GM06990 (cell line): ENCODE data around the gene VSTM4.
A peak's percentile ranks its signal among the peaks of the same experiment; 100 is the strongest.

Experiments
- DNase-seq: peaks from one replicate; pipeline ENCODE4 v3.0.0-alpha.2; 2011; ENCODE audit not compliant: insufficient read length; ENCODE audit errors: extremely low read depth
- H3K27me3 ChIP-seq: replicated peaks from 2 replicates; pipeline ENCODE4 v1.6.0; 2011; ENCODE audit warnings: low read length; ENCODE audit not compliant: control insufficient read depth, insufficient read depth
- H3K36me3 ChIP-seq: 2 replicates; pipeline ENCODE4 v1.5.1; 2011; ENCODE audit warnings: low read length; ENCODE audit not compliant: control insufficient read depth, insufficient read depth
- H3K4me3 ChIP-seq: replicated peaks from 2 replicates; pipeline ENCODE4 v1.5.1; 2011; ENCODE audit warnings: low read depth, mild to moderate bottlenecking, control low read depth, low read length
- TF ChIP-seq, protein P1 (sequence below): IDR thresholded peaks from 2 replicates; pipeline ENCODE4 v1.5.1; 2011; ENCODE audit warnings: low read length, control low read depth, mild to moderate bottlenecking, inconsistent platforms; ENCODE audit not compliant: insufficient read depth, poor library complexity, severe bottlenecking

Gene VSTM4

DNA sequence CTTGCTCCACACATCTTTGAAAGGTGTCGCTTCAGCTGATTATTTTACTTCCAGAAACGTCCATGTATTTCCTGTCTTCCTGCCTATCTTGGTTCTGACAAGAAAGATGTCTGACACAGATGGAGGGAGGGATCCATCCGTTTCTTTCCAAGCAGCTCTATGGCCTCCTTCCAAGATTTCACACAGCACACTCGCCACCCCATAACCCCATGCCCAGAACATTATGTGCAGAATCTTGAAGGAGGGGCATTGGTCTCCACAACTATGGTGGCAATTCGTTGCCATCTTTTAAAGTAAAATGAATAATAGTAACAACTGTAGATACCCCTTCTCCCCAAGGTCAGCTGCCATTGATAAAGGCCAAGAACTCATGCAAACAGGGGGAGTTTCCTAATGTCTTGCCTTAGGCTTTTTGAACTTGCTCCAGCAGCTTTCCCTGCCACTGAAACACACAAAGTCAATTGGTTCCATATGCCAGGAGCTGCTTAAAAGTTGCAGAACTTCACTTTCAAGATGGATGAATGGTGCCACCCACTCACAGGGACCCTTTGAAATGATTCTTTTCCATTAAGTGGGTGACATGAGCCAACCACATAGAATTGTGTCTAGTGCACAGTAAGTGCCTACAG is 60.0 kb downstream of the VSTM4 start:
- DNase-seq, result no peak
- no peaks in the 10 kb centered on the region for H3K27me3 ChIP-seq
- H3K36me3 ChIP-seq, result no peaks in the 10 kb centered on the region

GRCh38 chr10:49054753-49055152 is 60.6 kb downstream of the VSTM4 start:
- Histone ChIP-seq H3K27me3 (no peaks in the 10 kb centered on the region), H3K4me3 (no peak overlapping the region), H3K36me3 (no peaks in the 10 kb centered on the region)
- DNase-seq, result no peak
- TF ChIP-seq, protein P1, sequence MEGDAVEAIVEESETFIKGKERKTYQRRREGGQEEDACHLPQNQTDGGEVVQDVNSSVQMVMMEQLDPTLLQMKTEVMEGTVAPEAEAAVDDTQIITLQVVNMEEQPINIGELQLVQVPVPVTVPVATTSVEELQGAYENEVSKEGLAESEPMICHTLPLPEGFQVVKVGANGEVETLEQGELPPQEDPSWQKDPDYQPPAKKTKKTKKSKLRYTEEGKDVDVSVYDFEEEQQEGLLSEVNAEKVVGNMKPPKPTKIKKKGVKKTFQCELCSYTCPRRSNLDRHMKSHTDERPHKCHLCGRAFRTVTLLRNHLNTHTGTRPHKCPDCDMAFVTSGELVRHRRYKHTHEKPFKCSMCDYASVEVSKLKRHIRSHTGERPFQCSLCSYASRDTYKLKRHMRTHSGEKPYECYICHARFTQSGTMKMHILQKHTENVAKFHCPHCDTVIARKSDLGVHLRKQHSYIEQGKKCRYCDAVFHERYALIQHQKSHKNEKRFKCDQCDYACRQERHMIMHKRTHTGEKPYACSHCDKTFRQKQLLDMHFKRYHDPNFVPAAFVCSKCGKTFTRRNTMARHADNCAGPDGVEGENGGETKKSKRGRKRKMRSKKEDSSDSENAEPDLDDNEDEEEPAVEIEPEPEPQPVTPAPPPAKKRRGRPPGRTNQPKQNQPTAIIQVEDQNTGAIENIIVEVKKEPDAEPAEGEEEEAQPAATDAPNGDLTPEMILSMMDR, result no peak

More for the DNA sequence above, 60.0 kb downstream of the VSTM4 start:
- TF ChIP-seq, protein P1, result no peak
- H3K4me3 ChIP-seq, result no peak overlapping the region

DNA sequence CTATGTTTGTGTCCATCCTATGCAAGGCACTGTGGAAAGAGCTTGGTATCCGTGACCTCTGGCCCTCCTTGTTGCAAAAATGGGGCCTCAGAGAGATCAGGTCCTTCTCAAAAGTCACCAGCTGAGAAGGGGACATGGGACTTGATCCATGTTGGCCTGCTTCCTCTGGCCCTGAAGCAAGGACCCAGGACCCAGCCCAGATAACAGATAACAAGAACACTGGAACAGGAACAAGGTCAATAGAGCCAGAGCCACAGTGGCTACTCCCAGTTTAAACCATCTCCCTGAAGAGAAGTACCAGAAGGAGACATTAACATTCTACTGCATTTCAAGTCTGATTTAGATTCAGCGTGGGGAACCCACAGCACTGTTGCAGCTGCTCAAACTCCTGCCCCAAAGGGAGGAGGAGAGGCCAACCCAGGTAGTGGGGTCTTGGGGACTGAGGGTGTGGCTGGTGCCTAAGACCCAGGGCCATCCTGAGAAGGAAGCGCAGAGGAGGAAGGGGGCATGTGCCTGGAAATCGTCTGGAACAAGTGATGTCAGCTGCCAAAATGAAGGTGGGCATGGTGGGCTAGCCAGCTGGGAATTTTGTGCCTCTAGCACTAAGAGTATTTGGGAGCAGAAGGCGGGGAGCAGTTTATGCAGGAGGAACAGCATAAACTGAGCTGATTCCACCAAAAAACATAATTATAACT is 61.2 kb downstream of the VSTM4 start:
- DNase-seq, result no peak
- TF ChIP-seq, protein P1, result no peak
- Histone ChIP-seq H3K27me3 (no peaks in the 10 kb centered on the region), H3K4me3 (no peak overlapping the region), H3K36me3 (no peaks in the 10 kb centered on the region)

DNA sequence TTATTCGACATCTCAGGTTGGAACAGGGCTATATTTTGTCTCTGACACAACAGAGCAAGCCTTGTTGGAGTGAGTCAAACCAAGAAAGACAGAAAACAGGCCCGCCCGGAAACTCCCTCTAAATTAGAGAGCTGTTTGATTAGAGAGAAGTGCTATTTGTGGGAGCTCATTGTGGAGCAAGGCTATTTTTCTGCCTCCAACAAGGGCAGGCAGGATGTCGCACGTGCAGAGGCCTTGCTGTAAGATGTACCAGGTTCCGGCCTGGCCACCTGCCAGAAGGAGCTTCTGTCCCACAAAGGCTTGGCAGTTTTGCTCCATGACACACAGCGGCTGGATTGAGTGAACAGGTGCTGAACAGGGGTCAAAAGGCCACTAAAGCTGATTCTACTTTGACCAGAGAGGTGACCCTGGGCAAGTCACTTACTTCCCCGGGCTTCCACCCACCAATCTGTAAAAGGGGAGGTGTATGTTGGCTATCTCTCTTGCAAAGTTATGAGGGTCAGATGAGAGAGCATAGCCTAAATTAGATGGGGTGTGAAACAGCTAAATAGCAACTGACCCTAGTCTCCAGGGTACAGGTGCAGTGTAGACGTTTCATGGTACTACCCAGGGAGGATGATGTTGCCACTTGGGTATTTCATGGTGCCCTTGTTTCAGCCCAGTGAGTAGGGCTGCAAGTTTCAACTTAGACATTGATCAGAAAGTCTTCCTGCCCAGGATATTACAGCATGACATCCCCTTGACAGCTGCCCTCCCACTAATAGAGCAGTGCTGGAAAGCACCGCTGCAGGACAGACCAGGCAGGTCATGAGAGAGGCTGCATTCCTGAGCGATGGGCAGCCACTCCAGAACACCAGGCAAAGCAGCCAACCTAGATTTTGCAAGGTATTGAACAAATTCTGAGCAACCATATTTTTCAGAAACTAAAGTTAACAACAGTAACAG is 62.0 kb downstream of the VSTM4 start:
- no peaks in the 10 kb centered on the region for H3K27me3 ChIP-seq
- H3K36me3 ChIP-seq, result no peaks in the 10 kb centered on the region
- TF ChIP-seq, protein P1, result no peak
- H3K4me3 ChIP-seq, result no peak overlapping the region
- DNase-seq, result peak; percentile 74

DNA sequence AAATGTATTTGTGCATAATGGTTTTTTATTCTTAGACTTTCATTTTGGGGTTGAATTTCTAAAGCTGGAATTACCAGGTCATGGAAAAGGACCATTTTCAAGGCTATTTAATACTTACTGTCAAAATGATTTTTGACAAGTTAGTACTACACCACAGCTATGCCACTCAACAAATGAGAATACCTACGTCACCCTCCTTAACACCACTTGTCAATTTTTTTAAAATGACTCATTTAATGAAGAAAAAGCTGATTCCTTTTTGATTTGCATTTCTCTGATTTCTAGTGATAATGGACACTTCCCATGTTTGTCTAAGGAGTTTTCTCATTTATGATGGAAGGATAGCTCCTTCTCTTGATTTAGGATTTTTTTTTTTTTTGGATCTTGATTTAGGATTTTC is 63.3 kb downstream of the VSTM4 start:
- TF ChIP-seq, protein P1, result no peak
- Histone ChIP-seq H3K4me3 (no peak overlapping the region), H3K27me3 (no peaks in the 10 kb centered on the region), H3K36me3 (no peaks in the 10 kb centered on the region)
- no peak for DNase-seq
